CD4-positive, alpha-beta memory T cell (primary cell): ENCODE results near the gene SYT2. TPM values are rescaled to one million over a fixed set of nuclear protein-coding genes. Genes with fewer than 3 reads are reported as not detected.
A peak's percentile ranks its signal among the peaks of the same experiment; 100 is the strongest.
"Not testable (repeated sequence)": the region's sequence is repeated elsewhere in the genome, so short reads cannot be mapped to it uniquely, and the experiment has no call there.

Source experiments
- CTCF ChIA-PET: fragments of 350-600 bp; sonication (Branson Sonifier 250); formaldehyde crosslinking; loops from one replicate; lab custom pipeline; 2021; ENCODE audit warnings: inconsistent platforms; ENCODE audit not compliant: partially characterized antibody; lab: Charles Lee
- POLR2A ChIA-PET: fragments of 350-600 bp; sonication (Branson Sonifier 250); formaldehyde crosslinking; loops from one replicate; lab custom pipeline; 2021; ENCODE audit not compliant: partially characterized antibody; lab: Charles Lee
- DNase-seq, 5 donors: peaks; one replicate each; pipeline versions ENCODE4 v3.0.0 to v3.0.0-alpha.2; 2020 to 2022; ENCODE audit warnings: mixed read lengths in 1 of 5
- H3K27ac ChIP-seq: one replicate; pipeline ENCODE4 v1.7.0; 2013; ENCODE audit warnings: low read depth, low read length
- H3K27me3 ChIP-seq: 2 replicates; pipeline ENCODE4 v1.7.0; 2013; ENCODE audit warnings: mild to moderate bottlenecking, low read length, moderate library complexity; ENCODE audit not compliant: insufficient read depth
- H3K36me3 ChIP-seq: 2 replicates; pipeline ENCODE4 v1.7.0; 2013; ENCODE audit warnings: mild to moderate bottlenecking, low read length, moderate library complexity; ENCODE audit not compliant: insufficient read depth
- H3K4me1 ChIP-seq: 2 replicates; pipeline ENCODE4 v1.7.0; 2013; ENCODE audit warnings: mild to moderate bottlenecking, low read length, moderate library complexity; ENCODE audit not compliant: insufficient read depth
- H3K4me3 ChIP-seq, 2 donors: one replicate each; pipeline ENCODE4 v1.7.0; 2013; ENCODE audit warnings: low read length in 2 of 2, mild to moderate bottlenecking in 1 of 2
- H3K9me3 ChIP-seq, 2 donors: one replicate each; pipeline ENCODE4 v1.7.0; 2013; ENCODE audit warnings: low read length in 2 of 2, control low read depth in 1 of 2; ENCODE audit not compliant: control insufficient read depth in 1 of 2
- H3K27ac Mint-ChIP-seq, 7 donors: one replicate each; pipeline ENCODE4 v1.8.0; 2020 to 2021; ENCODE audit warnings: mixed read lengths in 7 of 7, mild to moderate bottlenecking in 6 of 7, inconsistent platforms in 3 of 7, moderate library complexity in 3 of 7
- H3K27me3 Mint-ChIP-seq, 2 donors: one replicate each; pipeline ENCODE4 v1.8.0; 2020 to 2021; ENCODE audit warnings: mixed read lengths in 2 of 2
- H3K36me3 Mint-ChIP-seq, 2 donors: one replicate each; pipeline ENCODE4 v1.8.0; 2020 to 2021; ENCODE audit warnings: mixed read lengths in 2 of 2, inconsistent platforms in 1 of 2, mild to moderate bottlenecking in 1 of 2
- H3K4me1 Mint-ChIP-seq, 4 donors: one replicate each; pipeline ENCODE4 v1.8.0; 2020 to 2021; ENCODE audit warnings: mixed read lengths in 4 of 4, mild to moderate bottlenecking in 1 of 4
- H3K4me3 Mint-ChIP-seq, 8 donors: one replicate each; pipeline ENCODE4 v1.8.0; 2020 to 2021; ENCODE audit warnings: mixed read lengths in 8 of 8, mild to moderate bottlenecking in 7 of 8, moderate library complexity in 6 of 8, inconsistent platforms in 3 of 8
- H3K9me3 Mint-ChIP-seq, 8 donors: one replicate each; pipeline ENCODE4 v1.8.0; 2020 to 2021; ENCODE audit warnings: mixed read lengths in 8 of 8, mild to moderate bottlenecking in 5 of 8, inconsistent platforms in 3 of 8, moderate library complexity in 1 of 8
- intact Hi-C: fragments of 100-400 bp; cut with micrococcal nuclease; formaldehyde crosslinking; loops from one replicate; pipeline ENCODE4 v1.15.1; 2023
- polyA plus RNA-seq, 2 donors: library from polyadenylated mRNA; unstranded; fragments of 300-500 nt; fragmentation: Illumina TruSeq; gene quantifications; one replicate each; pipeline ENCODE4 v1.2.3, GENCODE V29; 2021
- total RNA-seq, 2 experiments: library from RNA; stranded (reverse); gene quantifications; one replicate each; pipeline ENCODE4 v1.2.3, GENCODE V29; 2021

Gene SYT2
- total and polyA plus RNA-seq, 4 experiments from 2014 or later, result 0.03 TPM; not detected in 3

DNA sequence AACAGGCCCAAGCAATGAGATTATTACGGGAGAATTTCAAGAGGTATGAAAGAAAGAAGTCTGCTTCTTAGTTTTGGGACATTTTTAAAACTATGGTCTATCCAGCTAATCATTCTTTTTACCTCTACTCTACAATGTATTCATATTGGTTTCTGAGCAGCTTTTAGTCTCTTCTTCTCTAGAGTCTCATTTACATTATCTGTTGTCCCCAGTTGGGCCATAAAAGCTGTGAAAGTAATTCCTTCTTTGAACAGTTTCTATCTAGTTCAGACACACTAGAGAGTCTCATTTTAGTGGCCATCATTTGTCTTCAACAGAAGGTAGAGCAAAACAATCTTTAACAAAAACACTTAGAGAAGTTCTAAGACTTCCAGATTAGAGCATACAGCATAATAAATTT lies 157.2 kb downstream of the SYT2 start:
- intact Hi-C loops, POLR2A ChIA-PET, H3K4me3 Mint-ChIP-seq, H3K4me3 ChIP-seq, H3K36me3 ChIP-seq, H3K27me3 Mint-ChIP-seq, H3K4me1 ChIP-seq, H3K9me3 Mint-ChIP-seq, CTCF ChIA-PET, H3K36me3 Mint-ChIP-seq, H3K4me1 Mint-ChIP-seq, H3K9me3 ChIP-seq, DNase-seq, H3K27me3 ChIP-seq, H3K27ac ChIP-seq, H3K27ac Mint-ChIP-seq: not testable (repeated sequence)

DNA sequence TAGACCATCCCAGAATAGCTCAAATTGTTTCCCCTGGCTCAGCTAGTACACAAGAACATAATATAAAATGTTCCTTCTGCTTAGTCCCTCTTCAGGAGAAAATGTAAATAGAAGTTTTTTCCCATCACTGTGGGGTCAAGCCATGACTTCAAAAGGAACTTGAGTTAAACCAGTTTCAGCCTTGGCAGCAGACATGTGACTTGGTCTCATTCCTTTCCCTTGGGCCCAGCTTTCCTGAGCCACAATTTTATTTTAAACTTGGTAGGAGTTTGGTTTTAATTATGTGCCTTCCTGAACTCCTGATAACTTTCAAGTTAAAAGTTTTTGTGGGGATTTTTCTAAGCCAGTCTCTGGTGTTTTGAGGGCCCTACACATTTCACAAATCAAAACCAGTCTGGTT lies 157.6 kb downstream of the SYT2 start:
- H3K27ac ChIP-seq, H3K27me3 ChIP-seq, H3K9me3 Mint-ChIP-seq, H3K4me3 Mint-ChIP-seq, H3K36me3 ChIP-seq, CTCF ChIA-PET, DNase-seq, H3K36me3 Mint-ChIP-seq, H3K4me3 ChIP-seq, H3K27me3 Mint-ChIP-seq, intact Hi-C loops, H3K4me1 Mint-ChIP-seq, H3K9me3 ChIP-seq, H3K27ac Mint-ChIP-seq, POLR2A ChIA-PET, H3K4me1 ChIP-seq: not testable (repeated sequence)

DNA sequence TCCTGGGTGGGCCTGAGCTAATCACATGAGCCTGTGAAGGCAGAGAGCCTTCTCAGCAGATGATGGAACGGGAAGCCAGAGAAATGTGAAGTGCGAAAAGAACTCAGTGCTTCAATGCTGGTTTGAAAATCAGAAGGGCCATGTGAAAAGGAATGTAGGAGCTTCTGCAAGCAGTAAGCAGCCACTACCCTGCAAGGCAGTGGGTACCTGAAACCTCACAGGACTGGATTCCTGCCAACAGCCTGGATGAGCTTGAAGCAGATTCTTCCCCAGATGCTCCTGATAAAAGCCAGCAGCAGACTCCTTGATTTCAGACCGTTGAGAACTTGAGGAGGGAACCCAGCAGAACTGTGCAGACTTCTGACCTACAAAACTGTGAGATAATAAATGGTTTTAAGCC lies 158.6 kb downstream of the SYT2 start:
- H3K27ac ChIP-seq, result no peak overlapping the region
- CTCF ChIA-PET, result no interaction called here
- no peak overlapping the region for H3K4me3 Mint-ChIP-seq

DNA sequence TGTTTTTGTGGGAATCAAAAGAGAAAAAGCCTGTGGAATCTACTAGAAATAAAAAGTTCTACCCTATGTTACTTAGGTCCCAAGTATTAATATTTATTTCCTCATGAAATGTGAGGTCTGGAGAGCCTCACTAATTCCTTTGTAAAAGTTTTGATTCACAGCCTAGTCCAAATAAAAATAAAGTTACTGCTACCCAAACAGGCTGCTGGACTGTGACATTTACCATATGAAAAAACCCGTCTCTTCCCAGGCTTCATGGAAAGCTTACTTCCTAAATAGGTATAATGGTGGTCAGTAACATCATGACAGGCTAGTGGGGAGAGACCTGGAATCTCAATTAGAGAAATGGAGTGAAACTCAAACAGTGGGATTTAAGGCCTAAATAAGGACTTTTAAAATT lies 160.2 kb downstream of the SYT2 start:
- H3K27ac Mint-ChIP-seq, H3K4me1 Mint-ChIP-seq, H3K4me1 ChIP-seq, H3K27me3 ChIP-seq, intact Hi-C loops, H3K27ac ChIP-seq, H3K36me3 ChIP-seq, H3K4me3 Mint-ChIP-seq, POLR2A ChIA-PET, H3K4me3 ChIP-seq, H3K27me3 Mint-ChIP-seq, CTCF ChIA-PET, DNase-seq, H3K9me3 ChIP-seq, H3K9me3 Mint-ChIP-seq, H3K36me3 Mint-ChIP-seq: not testable (repeated sequence)

More for the DNA sequence above, 158.6 kb downstream of the SYT2 start:
- no peaks in the 10 kb centered on the region for H3K4me1 ChIP-seq
- no peaks in the 10 kb centered on the region for H3K4me1 Mint-ChIP-seq
- POLR2A ChIA-PET, result no interaction called here
- intact Hi-C loops, result no loop called here
- no peak for DNase-seq
- no peaks in the 10 kb centered on the region for H3K9me3 ChIP-seq
- no peaks in the 10 kb centered on the region for H3K27me3 Mint-ChIP-seq
- no peaks in the 10 kb centered on the region for H3K27me3 ChIP-seq
- no peaks in the 10 kb centered on the region for H3K9me3 Mint-ChIP-seq
- peak overlapping the region in 1 of 7 donors; percentile 41 for H3K27ac Mint-ChIP-seq
- H3K4me3 ChIP-seq, result no peak overlapping the region
- H3K36me3 ChIP-seq, result no peaks in the 10 kb centered on the region
- peaks cover 0 to 7% of the 10 kb centered on the region in 2 donors for H3K36me3 Mint-ChIP-seq

DNA sequence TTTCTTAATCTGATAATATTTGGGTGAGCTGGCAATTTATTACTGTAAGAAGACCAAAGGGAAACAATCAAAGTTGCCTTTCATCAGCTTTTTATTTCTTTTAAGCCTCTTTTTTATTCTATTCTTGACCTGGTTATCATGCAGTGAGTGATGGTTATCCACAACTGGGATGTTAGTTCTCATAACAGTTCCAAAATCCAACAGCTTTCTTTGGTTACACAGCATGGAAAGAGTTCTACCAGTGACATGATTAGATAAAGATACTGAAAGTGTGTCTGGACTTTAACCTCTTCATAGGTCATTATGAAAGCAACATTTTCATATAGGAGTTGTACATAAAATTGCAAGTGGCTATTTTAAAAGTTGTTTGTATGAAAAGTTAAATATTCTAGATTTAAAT lies 163.0 kb downstream of the SYT2 start:
- Mint-ChIP-seq H3K36me3 (peaks cover 1 to 3% of the 10 kb centered on the region in 2 donors), H3K9me3 (no peaks in the 10 kb centered on the region), H3K4me3 (no peak overlapping the region), H3K27me3 (no peaks in the 10 kb centered on the region), H3K27ac (no peak overlapping the region), H3K4me1 (peaks cover 0 to 7% (median 3%) of the 10 kb centered on the region in 4 donors)
- Histone ChIP-seq H3K9me3 (no peaks in the 10 kb centered on the region), H3K4me3 (no peak overlapping the region), H3K27me3 (no peaks in the 10 kb centered on the region), H3K27ac (no peak overlapping the region), H3K4me1 (no peaks in the 10 kb centered on the region), H3K36me3 (no peaks in the 10 kb centered on the region)
- POLR2A ChIA-PET, result no interaction called here
- CTCF ChIA-PET, result no interaction called here
- intact Hi-C loops, result no loop called here
- no peak for DNase-seq

DNA sequence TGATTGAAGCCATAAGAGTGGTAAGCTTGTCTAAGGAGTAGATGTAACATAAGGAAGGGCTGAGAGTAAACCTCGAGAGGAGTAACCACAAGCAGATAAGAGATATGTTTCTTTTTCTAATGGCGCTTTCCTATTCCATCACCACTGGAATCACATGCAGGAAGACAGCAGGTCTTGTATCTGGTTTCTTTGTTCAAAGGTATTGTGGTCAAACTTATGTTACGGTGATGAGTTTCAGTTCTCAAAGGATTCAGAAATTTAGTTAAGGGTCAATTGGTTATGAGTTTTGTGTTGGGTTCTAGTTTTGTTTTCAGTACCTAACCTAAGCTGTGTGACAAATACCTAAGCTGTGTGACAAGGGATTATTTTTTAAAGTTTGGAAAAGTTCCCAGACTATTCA lies 163.5 kb downstream of the SYT2 start:
- POLR2A ChIA-PET, H3K27ac ChIP-seq, H3K4me3 Mint-ChIP-seq, H3K36me3 ChIP-seq, H3K36me3 Mint-ChIP-seq, CTCF ChIA-PET, H3K27me3 ChIP-seq, H3K4me1 ChIP-seq, intact Hi-C loops, H3K27me3 Mint-ChIP-seq, H3K9me3 Mint-ChIP-seq, H3K9me3 ChIP-seq, H3K4me3 ChIP-seq, H3K4me1 Mint-ChIP-seq, DNase-seq, H3K27ac Mint-ChIP-seq: not testable (repeated sequence)

DNA sequence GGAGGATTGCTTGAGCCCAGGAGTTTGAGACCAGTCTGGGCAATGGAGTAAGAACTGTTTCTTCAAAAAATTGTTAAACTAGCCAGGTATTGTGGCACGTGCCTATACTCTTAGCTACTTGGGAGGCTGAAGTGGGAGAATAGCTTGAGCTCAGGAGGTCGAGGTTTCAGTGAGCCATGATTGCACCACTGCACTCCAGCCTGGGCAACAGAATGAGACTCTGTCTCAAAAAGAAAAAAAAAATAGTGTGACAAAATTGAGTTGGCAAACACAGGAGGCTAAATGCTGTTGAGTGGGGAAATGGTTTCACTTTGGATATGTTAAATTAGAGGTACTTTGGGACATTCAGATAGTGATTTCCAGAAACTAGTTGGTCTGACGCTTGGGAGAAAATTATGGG lies 163.9 kb downstream of the SYT2 start:
- H3K4me1 Mint-ChIP-seq, H3K36me3 ChIP-seq, H3K4me1 ChIP-seq, DNase-seq, H3K27ac ChIP-seq, H3K4me3 Mint-ChIP-seq, H3K9me3 Mint-ChIP-seq, H3K9me3 ChIP-seq, H3K27me3 Mint-ChIP-seq, H3K4me3 ChIP-seq, H3K27me3 ChIP-seq, H3K27ac Mint-ChIP-seq, intact Hi-C loops, H3K36me3 Mint-ChIP-seq, POLR2A ChIA-PET, CTCF ChIA-PET: not testable (repeated sequence)

DNA sequence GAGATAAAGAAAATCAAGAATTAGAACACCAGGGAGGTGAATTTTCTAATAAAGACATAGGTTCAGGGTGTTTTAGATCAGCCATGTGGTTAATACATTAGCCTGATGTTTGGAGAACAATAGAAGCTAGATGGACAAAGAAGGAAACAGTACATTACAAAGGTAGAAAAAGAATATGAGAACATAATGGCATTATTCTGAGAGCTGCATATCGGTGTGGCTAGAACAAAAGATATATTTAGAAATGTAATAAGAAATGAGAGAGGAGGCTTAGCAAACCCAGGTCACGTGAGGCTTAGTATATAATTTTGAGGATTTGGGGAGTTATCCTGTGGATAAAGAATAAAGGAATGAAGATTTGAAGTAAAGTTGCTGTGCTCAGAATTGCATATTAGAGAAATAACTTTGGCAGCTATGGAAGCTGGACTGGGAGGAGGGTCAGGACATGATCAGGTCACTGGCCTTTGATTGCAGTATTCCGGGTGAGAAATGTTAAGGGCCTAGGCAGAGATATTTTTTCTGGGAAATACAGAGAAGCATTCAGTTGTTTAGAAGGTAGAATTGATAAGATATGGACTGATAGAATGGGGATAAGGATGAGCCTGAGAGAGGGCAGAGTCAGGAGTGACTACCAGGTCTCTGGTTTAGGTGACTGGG lies 164.5 kb downstream of the SYT2 start:
- peak overlapping the region in 1 of 7 donors; percentile 49 for H3K27ac Mint-ChIP-seq
- H3K9me3 Mint-ChIP-seq, POLR2A ChIA-PET: not testable (repeated sequence)

More for the DNA sequence above, 164.5 kb downstream of the SYT2 start:
- H3K4me3 ChIP-seq, intact Hi-C loops, CTCF ChIA-PET, H3K4me1 ChIP-seq, H3K4me1 Mint-ChIP-seq, H3K9me3 ChIP-seq, H3K27ac ChIP-seq, H3K27me3 ChIP-seq, H3K36me3 Mint-ChIP-seq, H3K27me3 Mint-ChIP-seq, DNase-seq, H3K4me3 Mint-ChIP-seq, H3K36me3 ChIP-seq: not testable (repeated sequence)
